C4-2B (cell line): Measurements from ENCODE around the gene GADD45B.
"Not testable (repeated sequence)": the region's sequence is repeated elsewhere in the genome, so short reads cannot be mapped to it uniquely, and the experiment has no call there.

Experiments
- H3K27ac ChIP-seq: fragments of 450-650 bp; 2 replicates; pipeline ENCODE4 v1.5.1; 2017
- ZFX ChIP-seq: fragments of 450-650 bp; IDR thresholded peaks from 2 replicates; pipeline ENCODE4 v1.6.1; 2017
- TF ChIP-seq, protein P1 (sequence below): fragments of 450-650 bp; conservative IDR thresholded peaks from 2 replicates; pipeline ENCODE4 v1.5.1; 2017; ENCODE audit warnings: mild to moderate bottlenecking

Gene GADD45B

DNA sequence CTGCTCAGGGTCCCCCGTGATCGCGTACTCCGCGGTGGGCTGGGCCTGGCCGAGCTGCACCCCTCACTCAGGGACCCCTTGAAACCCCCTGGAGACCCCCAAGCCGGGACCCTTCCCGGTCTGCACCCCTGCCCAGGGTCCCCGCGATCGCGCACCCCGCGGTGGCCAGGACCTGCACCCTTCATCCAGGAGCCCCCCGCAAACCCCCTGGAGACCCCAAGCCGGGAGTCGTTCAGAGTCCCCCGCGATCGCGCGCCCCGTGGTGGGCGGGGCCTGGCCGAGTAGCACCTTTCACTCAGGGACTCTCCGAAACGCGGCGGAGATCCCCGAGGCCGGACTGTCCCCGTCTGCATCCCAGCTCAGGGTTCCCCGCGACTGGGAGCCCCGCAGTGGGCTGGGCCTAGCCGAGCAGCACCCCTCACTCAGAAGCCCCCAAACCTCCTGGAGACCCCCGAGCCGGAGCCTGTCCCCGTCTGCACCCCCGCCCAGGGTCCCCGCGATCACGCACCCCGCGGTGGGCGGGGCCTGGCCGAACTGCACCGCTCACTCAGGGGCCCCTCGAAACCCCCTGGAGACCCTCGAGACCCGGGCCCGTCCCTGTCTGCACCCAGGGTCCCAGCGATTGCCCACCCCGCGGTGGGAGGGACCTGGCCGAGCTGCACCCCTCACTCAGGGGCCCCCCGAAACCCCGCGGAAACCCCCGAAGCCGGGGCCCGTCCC lies 19.9 kb upstream of the GADD45B start:
- H3K27ac ChIP-seq: peak overlapping the region; percentile 97
- TF ChIP-seq, protein P1, sequence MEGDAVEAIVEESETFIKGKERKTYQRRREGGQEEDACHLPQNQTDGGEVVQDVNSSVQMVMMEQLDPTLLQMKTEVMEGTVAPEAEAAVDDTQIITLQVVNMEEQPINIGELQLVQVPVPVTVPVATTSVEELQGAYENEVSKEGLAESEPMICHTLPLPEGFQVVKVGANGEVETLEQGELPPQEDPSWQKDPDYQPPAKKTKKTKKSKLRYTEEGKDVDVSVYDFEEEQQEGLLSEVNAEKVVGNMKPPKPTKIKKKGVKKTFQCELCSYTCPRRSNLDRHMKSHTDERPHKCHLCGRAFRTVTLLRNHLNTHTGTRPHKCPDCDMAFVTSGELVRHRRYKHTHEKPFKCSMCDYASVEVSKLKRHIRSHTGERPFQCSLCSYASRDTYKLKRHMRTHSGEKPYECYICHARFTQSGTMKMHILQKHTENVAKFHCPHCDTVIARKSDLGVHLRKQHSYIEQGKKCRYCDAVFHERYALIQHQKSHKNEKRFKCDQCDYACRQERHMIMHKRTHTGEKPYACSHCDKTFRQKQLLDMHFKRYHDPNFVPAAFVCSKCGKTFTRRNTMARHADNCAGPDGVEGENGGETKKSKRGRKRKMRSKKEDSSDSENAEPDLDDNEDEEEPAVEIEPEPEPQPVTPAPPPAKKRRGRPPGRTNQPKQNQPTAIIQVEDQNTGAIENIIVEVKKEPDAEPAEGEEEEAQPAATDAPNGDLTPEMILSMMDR: no peak
- TF ChIP-seq ZFX: no peak

GRCh38 chr19:2457394-2458037 lies 18.4 kb upstream of the GADD45B start:
- TF ChIP-seq, protein P1: no peak
- no peak for TF ChIP-seq ZFX
- H3K27ac ChIP-seq: peak overlapping the region; percentile 97

DNA sequence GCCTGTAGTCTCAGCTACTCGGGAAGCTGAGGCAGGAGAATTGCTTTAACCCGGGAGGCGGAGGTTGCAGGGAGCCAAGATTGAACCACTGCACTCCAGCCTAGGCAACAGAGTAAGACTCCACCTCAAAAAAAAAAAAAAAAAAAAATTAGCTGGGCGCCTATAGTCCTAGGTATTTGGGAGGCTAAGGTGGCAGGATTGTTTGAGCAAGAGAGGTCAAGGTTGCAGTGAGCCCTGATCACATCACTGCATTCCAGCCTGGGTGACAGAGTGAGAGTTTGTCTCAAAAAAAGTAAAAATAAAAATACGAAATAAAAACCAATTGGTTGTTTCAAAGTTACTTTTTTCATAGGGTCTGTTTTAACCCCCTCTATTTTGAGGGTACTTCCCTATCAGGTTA lies 17.9 kb upstream of the GADD45B start:
- H3K27ac ChIP-seq: no peak overlapping the region
- TF ChIP-seq ZFX: no peak
- TF ChIP-seq, protein P1: no peak

DNA sequence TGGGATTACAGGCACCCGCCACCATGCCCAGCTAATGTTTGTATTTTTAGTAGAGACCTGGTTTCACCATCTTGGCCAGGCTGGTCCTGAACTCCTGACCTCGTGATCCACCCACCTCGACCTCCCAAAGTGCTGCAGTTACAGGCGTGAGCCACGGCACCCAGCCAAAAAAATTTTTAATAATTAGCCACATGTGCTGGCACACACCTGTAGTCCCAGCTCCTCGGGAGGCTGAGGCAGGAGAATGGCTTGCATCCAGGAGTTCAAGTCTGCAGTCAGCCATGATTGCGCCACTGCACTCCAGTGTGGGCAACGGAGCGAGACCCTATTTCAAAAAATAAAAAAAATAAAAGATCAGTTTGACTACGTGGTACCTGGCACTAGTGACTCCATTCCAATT lies 17.2 kb upstream of the GADD45B start:
- H3K27ac ChIP-seq: not testable (repeated sequence)

- no peak overlapping the region for H3K27ac ChIP-seq
Observed at GRCh38 chr19:2460245-2460644, 15.7 kb upstream of the GADD45B start.

GRCh38 chr19:2461751-2462634 lies 13.9 kb upstream of the GADD45B start:
- H3K27ac ChIP-seq: no peak overlapping the region
- TF ChIP-seq, protein P1: no peak
- no peak for TF ChIP-seq ZFX

More at GRCh38 chr19:2460245-2460644, 15.7 kb upstream of the GADD45B start:
- TF ChIP-seq ZFX: no peak
- TF ChIP-seq, protein P1: no peak

DNA sequence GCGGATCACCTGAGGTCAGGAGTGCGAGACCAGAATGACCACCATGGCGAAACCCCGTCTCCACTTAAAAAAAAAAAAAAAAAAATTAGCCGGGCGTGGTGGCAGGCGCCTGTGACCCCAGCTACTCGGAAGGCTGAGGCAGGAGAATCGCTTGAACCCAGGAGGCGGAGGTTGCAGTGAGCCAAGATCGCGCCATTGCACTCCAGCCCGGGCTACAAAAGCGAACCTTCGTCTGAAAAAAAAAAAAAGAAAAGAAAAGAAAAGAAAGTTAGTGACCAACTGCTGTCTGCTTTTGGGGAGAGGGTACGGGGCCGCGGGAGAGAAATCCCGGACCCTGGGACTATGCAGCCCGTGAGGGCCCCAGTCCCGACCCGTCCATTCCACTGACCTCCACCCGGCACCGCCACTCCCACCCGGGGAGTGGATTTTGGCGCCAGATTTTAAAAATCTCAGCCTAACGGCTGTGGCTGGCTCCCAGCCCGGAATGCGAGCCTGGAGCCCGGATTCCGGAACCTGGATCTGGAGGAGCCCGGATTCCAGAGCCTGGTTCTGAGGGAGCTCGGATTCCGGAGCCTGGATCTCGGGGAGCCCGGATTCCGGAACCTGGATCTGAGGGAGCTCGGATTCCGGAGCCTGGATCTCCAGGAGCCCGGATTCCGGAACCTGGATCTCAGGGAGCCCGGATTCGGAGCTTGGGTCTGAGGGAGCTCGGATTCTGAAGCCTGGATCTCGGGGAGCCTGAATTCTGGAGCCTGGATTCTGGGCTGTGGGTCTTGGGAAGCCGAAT lies 13.1 kb upstream of the GADD45B start:
- no peak for TF ChIP-seq ZFX
- TF ChIP-seq, protein P1: no peak
- H3K27ac ChIP-seq: no peak overlapping the region

GRCh38 chr19:2463694-2464093 lies 12.2 kb upstream of the GADD45B start:
- not testable (repeated sequence) for H3K27ac ChIP-seq
